Measurements from ENCODE around the gene MACIR. TPM values are rescaled to one million over a fixed set of nuclear protein-coding genes. Genes with fewer than 3 reads are reported as not detected.

MACIR gene
- total RNA-seq, 1 donor from 2014 or later, result 10.4 TPM

DNA sequence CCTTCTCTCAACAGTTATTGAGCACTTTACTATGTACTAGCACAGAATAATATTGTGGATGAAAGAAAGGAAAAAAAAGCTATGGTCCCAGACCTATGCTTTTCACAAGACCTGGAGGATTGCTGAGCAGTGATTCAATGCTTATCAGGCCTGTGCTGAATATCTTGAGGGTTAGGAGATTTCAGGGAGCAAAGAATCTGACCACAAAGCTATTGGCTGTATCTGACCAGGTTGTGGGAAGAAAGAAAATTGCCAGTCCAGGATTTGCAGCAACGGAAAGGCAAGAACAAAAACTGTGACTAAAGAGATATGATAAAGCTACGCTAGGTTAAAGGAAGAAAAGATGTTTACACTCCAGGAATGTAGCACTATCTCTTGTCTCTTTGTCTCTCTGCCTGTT, 14.9 kb upstream of the MACIR start:
- no peak overlapping the region for H3K4me3 ChIP-seq (ENCODE audit: low read length in 3 of 3)
- H3K9me3 ChIP-seq (ENCODE audit: control insufficient read depth in 3 of 3, low read length in 3 of 3), result no peaks in the 10 kb centered on the region
- no peak overlapping the region for H3K9ac ChIP-seq (ENCODE audit: low read depth in 1 of 3, low read length in 3 of 3)
- H3K27ac ChIP-seq (ENCODE audit: low read depth, low read length), result no peak overlapping the region
- H3K36me3 ChIP-seq (ENCODE audit: control insufficient read depth in 3 of 3, insufficient read depth in 3 of 3, low read length in 3 of 3), result no peaks in the 10 kb centered on the region
- no peaks in the 10 kb centered on the region for H3K4me1 ChIP-seq (ENCODE audit: control insufficient read depth in 3 of 3, insufficient read depth in 3 of 3, low read length in 3 of 3)
- no peaks in the 10 kb centered on the region for H3K27me3 ChIP-seq (ENCODE audit: control insufficient read depth in 3 of 3, insufficient read depth in 3 of 3, low read length in 3 of 3)

DNA sequence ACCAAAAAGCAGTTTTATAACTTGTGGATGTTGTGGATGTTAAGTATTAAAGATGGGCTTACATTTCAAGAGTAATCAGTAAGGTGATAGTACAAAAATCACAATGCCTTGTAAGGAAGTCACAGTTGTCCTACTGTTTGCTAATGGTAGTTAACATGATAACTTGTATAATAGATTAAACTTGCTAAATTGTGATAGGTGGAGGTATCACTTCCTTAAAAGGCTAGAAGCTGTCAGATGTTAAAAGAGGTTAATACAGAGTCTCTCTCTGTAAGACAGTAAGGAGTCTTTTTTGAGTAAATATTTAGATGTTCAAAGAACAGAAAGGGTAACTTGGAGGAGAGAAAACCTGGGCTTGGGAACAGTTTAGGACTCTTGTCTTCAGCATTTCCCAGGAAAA, 14.2 kb upstream of the MACIR start:
- no peaks in the 10 kb centered on the region for H3K4me1 ChIP-seq (ENCODE audit: control insufficient read depth in 3 of 3, insufficient read depth in 3 of 3, low read length in 3 of 3)
- H3K27ac ChIP-seq (ENCODE audit: low read depth, low read length), result no peak overlapping the region
- no peak overlapping the region for H3K4me3 ChIP-seq (ENCODE audit: low read length in 3 of 3)
- no peaks in the 10 kb centered on the region for H3K36me3 ChIP-seq (ENCODE audit: control insufficient read depth in 3 of 3, insufficient read depth in 3 of 3, low read length in 3 of 3)
- no peaks in the 10 kb centered on the region for H3K9me3 ChIP-seq (ENCODE audit: control insufficient read depth in 3 of 3, low read length in 3 of 3)
- no peaks in the 10 kb centered on the region for H3K27me3 ChIP-seq (ENCODE audit: control insufficient read depth in 3 of 3, insufficient read depth in 3 of 3, low read length in 3 of 3)
- H3K9ac ChIP-seq (ENCODE audit: low read depth in 1 of 3, low read length in 3 of 3), result no peak overlapping the region

DNA sequence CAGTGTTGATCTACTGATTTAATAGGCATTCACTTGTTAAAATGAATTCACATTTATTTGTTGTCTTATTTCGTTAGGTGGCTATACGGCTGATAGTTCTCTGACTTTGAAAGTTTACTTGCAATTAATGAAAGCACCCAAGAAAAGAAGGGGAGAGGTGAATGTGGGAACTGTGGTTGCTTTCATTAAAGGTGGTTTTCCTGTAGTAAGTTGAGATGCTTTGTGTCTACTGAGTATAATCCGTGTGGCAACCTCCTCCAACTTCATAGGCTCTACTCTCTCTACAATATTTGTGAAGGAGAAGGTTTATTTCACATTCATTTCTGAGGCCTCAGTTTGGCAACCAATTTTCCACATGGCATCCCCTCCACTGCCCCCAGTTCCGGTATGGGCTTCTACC, 12.8 kb upstream of the MACIR start:
- H3K27me3 ChIP-seq (ENCODE audit: control insufficient read depth in 3 of 3, insufficient read depth in 3 of 3, low read length in 3 of 3), result no peaks in the 10 kb centered on the region
- no peak overlapping the region for H3K4me3 ChIP-seq (ENCODE audit: low read length in 3 of 3)
- no peaks in the 10 kb centered on the region for H3K9me3 ChIP-seq (ENCODE audit: control insufficient read depth in 3 of 3, low read length in 3 of 3)
- no peak overlapping the region for H3K9ac ChIP-seq (ENCODE audit: low read depth in 1 of 3, low read length in 3 of 3)
- no peaks in the 10 kb centered on the region for H3K4me1 ChIP-seq (ENCODE audit: control insufficient read depth in 3 of 3, insufficient read depth in 3 of 3, low read length in 3 of 3)
- no peaks in the 10 kb centered on the region for H3K36me3 ChIP-seq (ENCODE audit: control insufficient read depth in 3 of 3, insufficient read depth in 3 of 3, low read length in 3 of 3)
- H3K27ac ChIP-seq (ENCODE audit: low read depth, low read length), result no peak overlapping the region

DNA sequence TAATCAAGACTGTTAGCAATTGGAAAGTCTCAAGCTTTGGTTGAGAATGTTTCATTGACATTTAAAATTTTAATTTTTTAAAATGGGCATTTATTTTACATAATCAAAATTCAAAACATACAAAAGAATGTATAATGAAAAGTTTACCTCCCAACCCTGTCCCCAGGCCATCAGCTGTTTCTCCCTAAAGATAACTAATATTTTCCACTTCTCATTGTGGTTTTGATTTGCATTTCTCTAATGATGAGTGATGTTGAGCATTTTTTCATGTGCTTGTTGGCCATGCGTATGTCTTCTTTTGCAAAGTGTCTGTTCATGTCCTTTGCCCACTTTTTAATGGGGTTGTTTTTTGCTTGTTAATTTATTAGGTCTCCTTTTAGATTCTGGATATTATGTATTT, 11.4 kb upstream of the MACIR start:
- H3K27ac ChIP-seq (ENCODE audit: low read depth, low read length), result no peak overlapping the region
- no peaks in the 10 kb centered on the region for H3K4me1 ChIP-seq (ENCODE audit: control insufficient read depth in 3 of 3, insufficient read depth in 3 of 3, low read length in 3 of 3)
- H3K4me3 ChIP-seq (ENCODE audit: low read length in 3 of 3), result no peak overlapping the region
- no peaks in the 10 kb centered on the region for H3K36me3 ChIP-seq (ENCODE audit: control insufficient read depth in 3 of 3, insufficient read depth in 3 of 3, low read length in 3 of 3)
- no peaks in the 10 kb centered on the region for H3K27me3 ChIP-seq (ENCODE audit: control insufficient read depth in 3 of 3, insufficient read depth in 3 of 3, low read length in 3 of 3)
- no peak overlapping the region for H3K9ac ChIP-seq (ENCODE audit: low read depth in 1 of 3, low read length in 3 of 3)
- no peaks in the 10 kb centered on the region for H3K9me3 ChIP-seq (ENCODE audit: control insufficient read depth in 3 of 3, low read length in 3 of 3)

DNA sequence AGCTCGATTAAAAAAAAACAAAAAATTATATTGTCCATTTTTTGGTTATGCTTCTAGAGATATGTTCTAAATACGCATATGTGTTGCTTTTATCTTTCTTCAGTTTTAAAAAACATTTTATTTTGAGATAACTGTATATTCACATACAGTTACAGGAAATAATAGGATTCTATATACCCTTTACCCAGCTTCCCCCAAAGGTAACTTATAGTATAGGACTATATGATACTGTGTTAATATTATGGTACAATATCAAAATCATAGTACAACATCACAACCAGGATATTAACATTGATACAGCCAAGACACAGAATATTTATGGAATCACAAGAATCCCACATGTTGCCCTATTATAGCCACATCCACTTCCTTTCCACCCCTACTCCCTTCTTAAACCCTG, 9.5 kb upstream of the MACIR start:
- H3K4me3 ChIP-seq (ENCODE audit: low read length in 3 of 3), result no peak overlapping the region
- no peaks in the 10 kb centered on the region for H3K27me3 ChIP-seq (ENCODE audit: control insufficient read depth in 3 of 3, insufficient read depth in 3 of 3, low read length in 3 of 3)
- no peak overlapping the region for H3K27ac ChIP-seq (ENCODE audit: low read depth, low read length)
- no peaks in the 10 kb centered on the region for H3K4me1 ChIP-seq (ENCODE audit: control insufficient read depth in 3 of 3, insufficient read depth in 3 of 3, low read length in 3 of 3)
- H3K9me3 ChIP-seq (ENCODE audit: control insufficient read depth in 3 of 3, low read length in 3 of 3), result no peaks in the 10 kb centered on the region
- H3K36me3 ChIP-seq (ENCODE audit: control insufficient read depth in 3 of 3, insufficient read depth in 3 of 3, low read length in 3 of 3), result no peaks in the 10 kb centered on the region
- no peak overlapping the region for H3K9ac ChIP-seq (ENCODE audit: low read depth in 1 of 3, low read length in 3 of 3)

DNA sequence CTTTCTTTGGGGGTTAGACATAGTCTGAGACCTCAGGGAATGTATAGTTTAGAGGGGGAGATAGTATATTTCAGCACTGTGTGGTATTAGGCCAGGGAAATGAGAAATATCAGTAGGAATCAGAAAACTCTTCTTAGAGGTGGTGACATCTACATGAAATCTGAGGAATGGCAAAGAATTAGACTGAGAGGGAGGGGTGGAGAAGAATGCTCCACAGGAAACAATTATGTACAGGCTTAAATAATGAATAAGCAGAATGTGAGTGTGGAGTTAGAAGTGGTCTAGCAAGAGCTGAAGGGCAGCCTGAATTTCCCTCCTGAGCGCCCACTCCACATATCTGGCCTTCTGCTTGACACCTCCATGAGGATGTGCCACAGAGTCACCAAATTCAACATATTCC, 3.6 kb upstream of the MACIR start:
- no peaks in the 10 kb centered on the region for H3K9me3 ChIP-seq (ENCODE audit: control insufficient read depth in 3 of 3, low read length in 3 of 3)
- no peak overlapping the region for H3K9ac ChIP-seq (ENCODE audit: low read depth in 1 of 3, low read length in 3 of 3)
- H3K36me3 ChIP-seq (ENCODE audit: control insufficient read depth in 3 of 3, insufficient read depth in 3 of 3, low read length in 3 of 3), result no peaks in the 10 kb centered on the region
- peaks cover 2 to 6% (median 3%) of the 10 kb centered on the region in 3 donors for H3K4me1 ChIP-seq (ENCODE audit: control insufficient read depth in 3 of 3, insufficient read depth in 3 of 3, low read length in 3 of 3)
- no peaks in the 10 kb centered on the region for H3K27me3 ChIP-seq (ENCODE audit: control insufficient read depth in 3 of 3, insufficient read depth in 3 of 3, low read length in 3 of 3)
- H3K4me3 ChIP-seq (ENCODE audit: low read length in 3 of 3), result no peak overlapping the region
- no peak overlapping the region for H3K27ac ChIP-seq (ENCODE audit: low read depth, low read length)

DNA sequence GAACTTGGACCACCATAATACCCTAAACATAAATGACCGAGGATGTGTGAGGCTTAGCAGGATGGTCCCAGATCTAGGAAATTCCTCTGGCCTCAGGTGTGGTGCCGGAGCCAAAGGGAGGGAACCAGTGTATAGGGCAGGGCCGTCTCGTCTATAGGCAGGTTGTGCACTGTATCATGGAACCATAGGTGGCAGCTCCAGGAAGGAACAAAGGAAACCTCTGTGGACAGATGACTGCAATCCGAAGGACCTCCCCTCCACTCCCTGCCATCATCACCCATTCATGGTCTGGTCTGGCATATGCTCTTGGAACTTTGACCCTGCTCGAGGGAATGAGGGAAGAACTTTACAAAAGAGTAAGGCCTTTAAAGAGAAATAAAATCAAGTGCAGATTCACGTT, 2.9 kb upstream of the MACIR start:
- Histone ChIP-seq H3K9ac (ENCODE audit: low read depth in 1 of 3, low read length in 3 of 3) (no peak overlapping the region), H3K27me3 (ENCODE audit: control insufficient read depth in 3 of 3, insufficient read depth in 3 of 3, low read length in 3 of 3) (no peaks in the 10 kb centered on the region), H3K9me3 (ENCODE audit: control insufficient read depth in 3 of 3, low read length in 3 of 3) (no peaks in the 10 kb centered on the region), H3K4me3 (ENCODE audit: low read length in 3 of 3) (no peak overlapping the region), H3K36me3 (ENCODE audit: control insufficient read depth in 3 of 3, insufficient read depth in 3 of 3, low read length in 3 of 3) (no peaks in the 10 kb centered on the region), H3K4me1 (ENCODE audit: control insufficient read depth in 3 of 3, insufficient read depth in 3 of 3, low read length in 3 of 3) (peaks cover 4 to 9% (median 7%) of the 10 kb centered on the region in 3 donors), H3K27ac (ENCODE audit: low read depth, low read length) (no peak overlapping the region)

DNA sequence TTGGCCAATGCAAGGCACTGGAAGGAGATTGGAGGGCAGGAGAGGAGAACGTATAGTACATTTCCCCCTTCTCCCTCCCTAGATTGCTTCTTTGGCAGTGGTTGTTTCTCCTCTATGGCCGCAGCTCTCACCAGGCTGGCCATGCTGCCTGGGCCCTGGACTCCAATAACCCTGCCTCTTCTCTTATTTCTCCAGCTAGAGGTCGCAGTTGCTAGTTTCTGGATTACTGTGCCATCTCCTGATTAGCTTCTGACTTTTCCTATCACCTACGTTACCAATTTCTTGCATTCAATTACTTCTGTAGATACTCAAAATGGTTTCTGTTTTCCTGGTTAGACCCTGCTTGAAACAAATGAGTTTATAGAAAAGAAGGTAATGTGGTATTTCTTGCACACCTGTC, 2.4 kb upstream of the MACIR start:
- no peak overlapping the region for H3K4me3 ChIP-seq (ENCODE audit: low read length in 3 of 3)
- H3K9me3 ChIP-seq (ENCODE audit: control insufficient read depth in 3 of 3, low read length in 3 of 3), result no peaks in the 10 kb centered on the region
- no peaks in the 10 kb centered on the region for H3K27me3 ChIP-seq (ENCODE audit: control insufficient read depth in 3 of 3, insufficient read depth in 3 of 3, low read length in 3 of 3)
- H3K9ac ChIP-seq (ENCODE audit: low read depth in 1 of 3, low read length in 3 of 3), result no peak overlapping the region
- no peak overlapping the region for H3K27ac ChIP-seq (ENCODE audit: low read depth, low read length)
- H3K4me1 ChIP-seq (ENCODE audit: control insufficient read depth in 3 of 3, insufficient read depth in 3 of 3, low read length in 3 of 3), result peaks cover 6 to 12% (median 10%) of the 10 kb centered on the region in 3 donors
- H3K36me3 ChIP-seq (ENCODE audit: control insufficient read depth in 3 of 3, insufficient read depth in 3 of 3, low read length in 3 of 3), result no peaks in the 10 kb centered on the region

DNA sequence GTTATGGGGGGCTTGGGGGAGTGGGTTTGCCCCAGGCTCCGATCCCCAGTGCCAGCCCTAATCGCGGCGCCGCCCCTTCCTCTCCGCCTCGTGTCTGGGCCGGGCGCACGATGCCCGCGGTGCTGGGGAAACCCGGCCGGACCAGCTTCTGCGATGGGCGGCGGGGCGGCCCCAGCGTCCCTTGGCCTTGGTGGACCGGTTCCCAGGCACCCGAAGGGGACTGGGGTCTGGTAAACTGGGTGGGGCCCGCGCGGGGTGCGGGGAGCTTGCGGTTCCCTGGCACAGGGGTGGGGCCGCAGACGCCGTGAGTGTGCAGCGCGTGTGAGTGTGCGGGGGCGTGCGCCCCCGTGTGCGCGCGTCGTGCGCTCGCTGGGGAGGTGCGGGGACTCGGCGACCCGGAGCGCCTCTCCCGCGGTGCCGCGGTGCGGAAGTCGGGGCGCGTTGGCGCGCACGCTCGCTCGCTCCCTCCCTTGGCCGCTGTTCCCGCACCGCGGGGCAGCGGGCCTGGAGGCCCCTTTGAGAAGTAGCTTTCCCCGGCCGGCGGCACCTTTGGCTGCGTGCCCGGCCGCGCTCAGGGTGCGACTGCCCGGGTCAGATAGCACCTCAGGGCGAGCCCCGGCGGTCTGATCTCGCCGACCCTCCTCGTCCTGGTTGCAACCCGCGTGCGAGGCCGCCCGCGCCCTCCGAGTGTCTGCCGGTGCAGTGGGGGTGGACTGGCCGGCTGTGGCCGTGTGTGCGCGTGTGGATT, 568 bp downstream of the MACIR start:
- H3K27ac ChIP-seq (ENCODE audit: low read depth, low read length), result peak overlapping the region; percentile 49
- no peaks in the 10 kb centered on the region for H3K36me3 ChIP-seq (ENCODE audit: control insufficient read depth in 3 of 3, insufficient read depth in 3 of 3, low read length in 3 of 3)
- H3K9ac ChIP-seq (ENCODE audit: low read depth in 1 of 3, low read length in 3 of 3), result peak overlapping the region; percentile 76 to 85 (median 84)

DNA sequence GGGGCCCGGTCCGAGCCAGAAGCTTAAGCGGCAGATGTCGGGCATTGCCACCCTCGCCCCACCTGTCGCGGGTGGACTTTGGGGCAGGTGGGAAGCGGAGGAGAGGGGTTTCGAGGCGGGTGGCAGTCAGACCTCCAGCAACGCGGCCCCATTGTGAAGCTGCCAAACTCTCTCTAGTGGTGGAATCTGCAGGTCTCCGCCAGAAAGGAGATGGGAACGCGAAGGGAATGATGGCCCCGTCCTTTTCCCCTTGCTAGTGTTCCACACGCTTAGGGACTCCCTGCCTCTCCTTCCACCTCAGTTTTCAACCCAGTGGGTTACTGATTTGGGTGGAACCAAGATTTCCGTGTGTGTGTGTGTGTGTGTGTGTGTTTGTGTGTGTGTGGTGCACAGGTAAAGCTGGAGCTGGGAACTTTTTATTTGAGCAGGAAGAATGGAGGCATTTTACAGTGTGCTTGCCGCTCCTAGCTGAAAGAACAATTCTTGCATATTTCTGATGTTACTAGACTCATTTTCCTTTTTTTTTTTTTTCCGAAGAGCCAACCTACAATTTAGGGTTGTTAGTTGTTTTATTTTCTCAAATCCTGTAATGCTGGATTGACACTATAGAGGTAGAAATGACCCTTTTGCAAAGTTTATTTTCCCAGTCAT, 1.3 kb downstream of the MACIR start:
- Histone ChIP-seq H3K4me1 (ENCODE audit: control insufficient read depth in 3 of 3, insufficient read depth in 3 of 3, low read length in 3 of 3) (peaks cover 14 to 22% (median 20%) of the 10 kb centered on the region in 3 donors), H3K9ac (ENCODE audit: low read depth in 1 of 3, low read length in 3 of 3) (peak overlapping the region; percentile 76 to 85 (median 84)), H3K27ac (ENCODE audit: low read depth, low read length) (peak overlapping the region; percentile 49), H3K36me3 (ENCODE audit: control insufficient read depth in 3 of 3, insufficient read depth in 3 of 3, low read length in 3 of 3) (no peaks in the 10 kb centered on the region), H3K4me3 (ENCODE audit: low read length in 3 of 3) (peak overlapping the region; percentile 80 to 92 (median 91)), H3K27me3 (ENCODE audit: control insufficient read depth in 3 of 3, insufficient read depth in 3 of 3, low read length in 3 of 3) (no peaks in the 10 kb centered on the region), H3K9me3 (ENCODE audit: control insufficient read depth in 3 of 3, low read length in 3 of 3) (no peaks in the 10 kb centered on the region)

More for the DNA sequence above, 568 bp downstream of the MACIR start:
- H3K4me3 ChIP-seq (ENCODE audit: low read length in 3 of 3), result peak overlapping the region; percentile 80 to 92 (median 91)
- H3K9me3 ChIP-seq (ENCODE audit: control insufficient read depth in 3 of 3, low read length in 3 of 3), result no peaks in the 10 kb centered on the region
- no peaks in the 10 kb centered on the region for H3K27me3 ChIP-seq (ENCODE audit: control insufficient read depth in 3 of 3, insufficient read depth in 3 of 3, low read length in 3 of 3)
- peaks cover 14 to 22% (median 20%) of the 10 kb centered on the region in 3 donors for H3K4me1 ChIP-seq (ENCODE audit: control insufficient read depth in 3 of 3, insufficient read depth in 3 of 3, low read length in 3 of 3)
